Skin of body (tissue), 2 donors: ENCODE data around the gene NEK2. TPM values are rescaled to one million over a fixed set of nuclear protein-coding genes. Genes with fewer than 3 reads are reported as not detected.
"Not testable (repeated sequence)": the region's sequence is repeated elsewhere in the genome, so short reads cannot be mapped to it uniquely, and the experiment has no call there.

Experiments used
- DNase-seq: peaks from one replicate; lab custom pipeline; 2025; lab: John Stamatoyannopoulos, UW
- total RNA-seq: library from RNA; depleted of rRNA; stranded (reverse); fragments of >200 nt; gene quantifications from one replicate; pipeline ENCODE4 v1.2.3, GENCODE V29; 2014

The NEK2 gene
- total RNA-seq, 1 donor from 2014 or later = 8.9 TPM

GRCh38 chr1:211695135-211695816 lies 19.9 kb upstream of the NEK2 start:
- DNase-seq = no peak

GRCh38 chr1:211693911-211694310 lies 18.5 kb upstream of the NEK2 start:
- DNase-seq = not testable (repeated sequence)

- no peak for DNase-seq
These were observed 13.0 kb upstream of the NEK2 start for GRCh38 chr1:211688421-211688820.

GRCh38 chr1:211687462-211688215 lies 12.2 kb upstream of the NEK2 start:
- DNase-seq = no peak

- DNase-seq = no peak
These were observed 10.4 kb upstream of the NEK2 start for GRCh38 chr1:211685823-211686222.

- DNase-seq = no peak
These were observed 9.4 kb upstream of the NEK2 start for GRCh38 chr1:211684791-211685190.

- DNase-seq = no peak
These were observed 8.9 kb upstream of the NEK2 start for GRCh38 chr1:211684331-211684730.

GRCh38 chr1:211683396-211684297 lies 8.2 kb upstream of the NEK2 start:
- DNase-seq = no peak

- not testable (repeated sequence) for DNase-seq
These were observed 6.8 kb upstream of the NEK2 start for GRCh38 chr1:211682186-211682585.

- peak; percentile 81 for DNase-seq
These were observed 5.4 kb upstream of the NEK2 start for GRCh38 chr1:211680752-211681327.

GRCh38 chr1:211677659-211678058 lies 2.2 kb upstream of the NEK2 start:
- no peak for DNase-seq

- DNase-seq = no peak
These were observed 1.3 kb upstream of the NEK2 start for GRCh38 chr1:211676761-211677160.

GRCh38 chr1:211676106-211676583 lies 724 bp upstream of the NEK2 start:
- no peak for DNase-seq

- no peak for DNase-seq
These were observed 8.3 kb downstream of the NEK2 start for GRCh38 chr1:211667065-211667617.

- no peak for DNase-seq
These were observed 14.7 kb downstream of the NEK2 start for GRCh38 chr1:211660718-211661222.

GRCh38 chr1:211656728-211657127 lies 18.7 kb downstream of the NEK2 start:
- DNase-seq = no peak

- DNase-seq = peak; percentile 66
These were observed 20.3 kb downstream of the NEK2 start for GRCh38 chr1:211654838-211655787.

GRCh38 chr1:211653959-211654496 lies 21.4 kb downstream of the NEK2 start:
- no peak for DNase-seq

- DNase-seq = no peak
These were observed 22.1 kb downstream of the NEK2 start for GRCh38 chr1:211653293-211653692.
